ENCODE data around the gene ARL1.

DNA sequence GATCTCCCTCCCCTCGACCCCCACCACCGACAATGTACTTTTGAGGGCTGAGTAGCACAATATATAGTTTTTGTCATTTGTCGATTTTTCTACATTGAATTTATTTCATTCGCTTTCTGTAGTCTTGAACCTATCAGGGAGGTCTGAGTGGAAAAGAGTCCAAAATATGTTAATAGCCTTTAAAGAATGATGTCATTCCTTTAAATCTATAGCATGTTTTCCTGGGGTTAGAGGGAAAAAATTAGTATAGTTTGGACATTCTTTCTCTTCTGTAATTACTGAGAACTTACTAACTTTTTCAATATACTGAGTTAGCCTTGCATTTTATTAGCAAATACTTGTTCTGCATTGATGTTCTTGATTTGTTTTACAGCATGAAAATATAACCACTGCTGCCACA lies 55.9 kb downstream of the ARL1 start:
- TF ChIP-seq POLR2A (IDR thresholded peaks at IDR 0.05): no peak
- TF ChIP-seq, protein P1, sequence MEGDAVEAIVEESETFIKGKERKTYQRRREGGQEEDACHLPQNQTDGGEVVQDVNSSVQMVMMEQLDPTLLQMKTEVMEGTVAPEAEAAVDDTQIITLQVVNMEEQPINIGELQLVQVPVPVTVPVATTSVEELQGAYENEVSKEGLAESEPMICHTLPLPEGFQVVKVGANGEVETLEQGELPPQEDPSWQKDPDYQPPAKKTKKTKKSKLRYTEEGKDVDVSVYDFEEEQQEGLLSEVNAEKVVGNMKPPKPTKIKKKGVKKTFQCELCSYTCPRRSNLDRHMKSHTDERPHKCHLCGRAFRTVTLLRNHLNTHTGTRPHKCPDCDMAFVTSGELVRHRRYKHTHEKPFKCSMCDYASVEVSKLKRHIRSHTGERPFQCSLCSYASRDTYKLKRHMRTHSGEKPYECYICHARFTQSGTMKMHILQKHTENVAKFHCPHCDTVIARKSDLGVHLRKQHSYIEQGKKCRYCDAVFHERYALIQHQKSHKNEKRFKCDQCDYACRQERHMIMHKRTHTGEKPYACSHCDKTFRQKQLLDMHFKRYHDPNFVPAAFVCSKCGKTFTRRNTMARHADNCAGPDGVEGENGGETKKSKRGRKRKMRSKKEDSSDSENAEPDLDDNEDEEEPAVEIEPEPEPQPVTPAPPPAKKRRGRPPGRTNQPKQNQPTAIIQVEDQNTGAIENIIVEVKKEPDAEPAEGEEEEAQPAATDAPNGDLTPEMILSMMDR (IDR thresholded peaks at IDR 0.05): no peak
